KMS-11 (cell line): ENCODE data around the gene SPON1.

Experiments used
- H2AFZ ChIP-seq: fragments of 200-600 bp; sonication (generic); 2 replicates; pipeline ENCODE4 v1.6.1; 2016; ENCODE audit warnings: antibody characterized with exemption, mixed run types, low read depth
- H3K27ac ChIP-seq: fragments of 200-600 bp; sonication (generic); 2 replicates; pipeline ENCODE4 v1.6.1; 2016; ENCODE audit warnings: mild to moderate bottlenecking, mixed run types
- H3K27me3 ChIP-seq: fragments of 200-600 bp; sonication (generic); 2 replicates; pipeline ENCODE4 v1.6.1; 2017; ENCODE audit warnings: mild to moderate bottlenecking, low read depth, mixed run types, moderate library complexity; ENCODE audit not compliant: insufficient read depth
- H3K36me3 ChIP-seq: fragments of 200-600 bp; sonication (generic); 2 replicates; pipeline ENCODE4 v1.6.1; 2017; ENCODE audit warnings: mild to moderate bottlenecking, mixed run types; ENCODE audit not compliant: insufficient read depth
- H3K4me1 ChIP-seq: fragments of 200-600 bp; sonication (generic); 2 replicates; pipeline ENCODE4 v1.6.1; 2016; ENCODE audit warnings: mild to moderate bottlenecking, low read depth, mixed run types; ENCODE audit not compliant: poor library complexity, severe bottlenecking
- H3K4me2 ChIP-seq: fragments of 200-600 bp; sonication (generic); 2 replicates; pipeline ENCODE4 v1.7.0; 2016; ENCODE audit warnings: mild to moderate bottlenecking, mixed run types
- H3K4me3 ChIP-seq: fragments of 200-600 bp; sonication (generic); IDR thresholded peaks from 2 replicates; pipeline ENCODE4 v1.6.1; 2017; ENCODE audit warnings: low read depth, low read length, mixed read lengths; ENCODE audit not compliant: insufficient read depth
- H3K79me2 ChIP-seq: fragments of 200-600 bp; sonication (generic); 2 replicates; pipeline ENCODE4 v1.6.1; 2016; ENCODE audit warnings: low read depth, mixed run types; ENCODE audit not compliant: insufficient read depth
- H3K9ac ChIP-seq: fragments of 200-600 bp; sonication (generic); 2 replicates; pipeline ENCODE4 v1.6.1; 2016; ENCODE audit warnings: mild to moderate bottlenecking, mixed run types
- H4K20me1 ChIP-seq: fragments of 200-600 bp; sonication (generic); 2 replicates; pipeline ENCODE4 v1.6.1; 2016; ENCODE audit warnings: mild to moderate bottlenecking, mixed run types; ENCODE audit not compliant: insufficient read depth
- CTCF ChIP-seq: fragments of 200-600 bp; sonication (generic); conservative IDR thresholded peaks from 2 replicates; pipeline ENCODE4 v1.6.1; 2017; ENCODE audit warnings: low read depth, mild to moderate bottlenecking, antibody characterized with exemption, low read length, moderate library complexity, mixed read lengths

The SPON1 gene

GRCh38 chr11:14240951-14241350 is 278.4 kb downstream of the SPON1 start:
- Histone ChIP-seq H3K4me3 (no peak overlapping the region), H3K79me2 (no peaks in the 10 kb centered on the region), H3K4me1 (peaks cover 17% of the 10 kb centered on the region), H3K9ac (no peak overlapping the region), H3K27ac (no peak overlapping the region), H2AFZ (no peak overlapping the region), H4K20me1 (no peaks in the 10 kb centered on the region), H3K27me3 (no peaks in the 10 kb centered on the region), H3K4me2 (no peak overlapping the region), H3K36me3 (no peaks in the 10 kb centered on the region)
- TF ChIP-seq CTCF, result no peak

- H3K4me2 ChIP-seq, result no peak overlapping the region
- no peak overlapping the region for H3K4me3 ChIP-seq
- H2AFZ ChIP-seq, result no peak overlapping the region
- peaks cover 11% of the 10 kb centered on the region for H3K4me1 ChIP-seq
- no peak overlapping the region for H3K27ac ChIP-seq
- no peak for TF ChIP-seq CTCF
- H3K79me2 ChIP-seq, result no peaks in the 10 kb centered on the region
- H4K20me1 ChIP-seq, result no peaks in the 10 kb centered on the region
- no peak overlapping the region for H3K9ac ChIP-seq
- no peaks in the 10 kb centered on the region for H3K36me3 ChIP-seq
- no peaks in the 10 kb centered on the region for H3K27me3 ChIP-seq
Measured at GRCh38 chr11:14242187-14242586, 279.7 kb downstream of the SPON1 start.

- no peak for TF ChIP-seq CTCF
- Histone ChIP-seq H3K4me1 (peaks cover 6% of the 10 kb centered on the region), H3K4me3 (no peak overlapping the region), H3K27me3 (no peaks in the 10 kb centered on the region), H3K36me3 (no peaks in the 10 kb centered on the region), H3K9ac (no peak overlapping the region), H3K27ac (no peak overlapping the region), H2AFZ (no peak overlapping the region), H4K20me1 (no peaks in the 10 kb centered on the region), H3K4me2 (no peak overlapping the region), H3K79me2 (no peaks in the 10 kb centered on the region)
Measured at GRCh38 chr11:14242733-14243132, 280.2 kb downstream of the SPON1 start.

- Histone ChIP-seq H3K27ac (no peak overlapping the region), H2AFZ (no peak overlapping the region), H3K27me3 (no peaks in the 10 kb centered on the region), H3K4me1 (no peaks in the 10 kb centered on the region), H3K79me2 (no peaks in the 10 kb centered on the region), H3K9ac (no peak overlapping the region), H3K4me3 (no peak overlapping the region), H4K20me1 (no peaks in the 10 kb centered on the region), H3K36me3 (no peaks in the 10 kb centered on the region), H3K4me2 (no peak overlapping the region)
- TF ChIP-seq CTCF, result no peak
Measured at GRCh38 chr11:14244926-14245325, 282.4 kb downstream of the SPON1 start.
